ENCODE data around the gene BMAL2.

BMAL2 gene

GRCh38 chr12:27290501-27291168 is 42.0 kb upstream of the BMAL2 start:
- no peaks in the 10 kb centered on the region for H3K36me3 ChIP-seq
- no peak overlapping the region for H3K4me3 ChIP-seq
- no peak for DNase-seq
- no peak for TF ChIP-seq CTCF (IDR thresholded peaks at IDR 0.05)
- peak overlapping the region; percentile 86 to 88 for H3K27ac ChIP-seq
- H3K4me1 ChIP-seq, result peaks cover 0 to 100% (median 78%) of the 10 kb centered on the region in 4 donors
- H3K27me3 ChIP-seq, result no peaks in the 10 kb centered on the region
- intact Hi-C loops (cut with DNase I; ENCODE audit: low total_unique reads), result no loop called here
- H3K9me3 ChIP-seq, result no peaks in the 10 kb centered on the region

GRCh38 chr12:27291862-27292261 is 40.8 kb upstream of the BMAL2 start:
- DNase-seq, result no peak
- H3K36me3 ChIP-seq, result no peaks in the 10 kb centered on the region
- H3K4me3 ChIP-seq, result no peak overlapping the region
- no peak for TF ChIP-seq CTCF (IDR thresholded peaks at IDR 0.05)
- H3K4me1 ChIP-seq, result peaks cover 0 to 100% (median 76%) of the 10 kb centered on the region in 4 donors
- no peaks in the 10 kb centered on the region for H3K9me3 ChIP-seq
- H3K27ac ChIP-seq, result peak overlapping the region; percentile 86 to 88
- intact Hi-C loops (cut with DNase I; ENCODE audit: low total_unique reads), result no loop called here
- no peaks in the 10 kb centered on the region for H3K27me3 ChIP-seq

- Histone ChIP-seq H3K9me3 (no peaks in the 10 kb centered on the region), H3K4me3 (no peak overlapping the region), H3K27ac (peak overlapping the region; percentile 86 to 88), H3K4me1 (peaks cover 0 to 100% (median 75%) of the 10 kb centered on the region in 4 donors), H3K36me3 (peaks cover 0 to 2% (median under 1%) of the 10 kb centered on the region in 3 donors), H3K27me3 (no peaks in the 10 kb centered on the region)
- intact Hi-C loops (cut with DNase I; ENCODE audit: low total_unique reads), result no loop called here
- DNase-seq, result no peak
- TF ChIP-seq CTCF (IDR thresholded peaks at IDR 0.05), result no peak
Measured at GRCh38 chr12:27292718-27293117, 39.9 kb upstream of the BMAL2 start.

- intact Hi-C loops (cut with DNase I; ENCODE audit: low total_unique reads), result no loop called here
- Histone ChIP-seq H3K27me3 (no peaks in the 10 kb centered on the region), H3K9me3 (no peaks in the 10 kb centered on the region), H3K27ac (peak overlapping the region; percentile 86 to 88), H3K4me3 (no peak overlapping the region), H3K4me1 (peaks cover 0 to 100% (median 77%) of the 10 kb centered on the region in 4 donors), H3K36me3 (peaks cover 6 to 8% (median 7%) of the 10 kb centered on the region in 3 donors)
- no peak for TF ChIP-seq CTCF (IDR thresholded peaks at IDR 0.05)
- DNase-seq, result no peak
Measured at GRCh38 chr12:27293463-27293862, 39.2 kb upstream of the BMAL2 start.

- no peaks in the 10 kb centered on the region for H3K9me3 ChIP-seq
- peaks cover 10 to 25% (median 18%) of the 10 kb centered on the region in 3 donors for H3K36me3 ChIP-seq
- DNase-seq, result no peak
- intact Hi-C loops (cut with DNase I; ENCODE audit: low total_unique reads), result no loop called here
- H3K4me1 ChIP-seq, result peaks cover 0 to 100% (median 60%) of the 10 kb centered on the region in 4 donors
- H3K27me3 ChIP-seq, result no peaks in the 10 kb centered on the region
- no peak for TF ChIP-seq CTCF (IDR thresholded peaks at IDR 0.05)
- no peak overlapping the region for H3K4me3 ChIP-seq
- H3K27ac ChIP-seq, result peak overlapping the region; percentile 86 to 88
Measured at GRCh38 chr12:27296674-27297073, 36.0 kb upstream of the BMAL2 start.
